ENCODE results near the gene ERC2.

The ERC2 gene

DNA sequence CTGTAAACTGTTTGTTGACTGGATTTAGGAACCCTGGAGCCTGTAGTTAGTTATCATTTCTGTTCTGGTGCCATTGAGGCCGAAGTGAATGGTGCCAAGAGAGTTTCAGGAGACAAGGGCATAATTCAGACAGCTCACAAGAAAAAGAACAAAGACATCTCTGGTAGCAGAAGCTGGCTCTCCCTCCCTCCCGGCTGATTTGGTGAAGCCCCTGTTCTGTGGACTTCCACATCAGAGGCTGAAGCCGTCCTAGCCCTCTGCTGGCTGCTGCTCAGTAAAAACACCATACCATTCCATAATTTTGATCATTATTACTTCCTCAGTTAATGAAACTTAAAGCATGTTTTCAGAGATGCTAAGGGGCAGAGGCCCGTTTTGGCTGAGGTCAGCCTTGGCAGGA is 599.9 kb downstream of the ERC2 start:
- H3K4me1 ChIP-seq (ENCODE audit: insufficient read depth, poor library complexity, severe bottlenecking): no peaks in the 10 kb centered on the region
- H3K9me3 ChIP-seq (ENCODE audit: severe bottlenecking): no peaks in the 10 kb centered on the region
- TF ChIP-seq, protein P1, sequence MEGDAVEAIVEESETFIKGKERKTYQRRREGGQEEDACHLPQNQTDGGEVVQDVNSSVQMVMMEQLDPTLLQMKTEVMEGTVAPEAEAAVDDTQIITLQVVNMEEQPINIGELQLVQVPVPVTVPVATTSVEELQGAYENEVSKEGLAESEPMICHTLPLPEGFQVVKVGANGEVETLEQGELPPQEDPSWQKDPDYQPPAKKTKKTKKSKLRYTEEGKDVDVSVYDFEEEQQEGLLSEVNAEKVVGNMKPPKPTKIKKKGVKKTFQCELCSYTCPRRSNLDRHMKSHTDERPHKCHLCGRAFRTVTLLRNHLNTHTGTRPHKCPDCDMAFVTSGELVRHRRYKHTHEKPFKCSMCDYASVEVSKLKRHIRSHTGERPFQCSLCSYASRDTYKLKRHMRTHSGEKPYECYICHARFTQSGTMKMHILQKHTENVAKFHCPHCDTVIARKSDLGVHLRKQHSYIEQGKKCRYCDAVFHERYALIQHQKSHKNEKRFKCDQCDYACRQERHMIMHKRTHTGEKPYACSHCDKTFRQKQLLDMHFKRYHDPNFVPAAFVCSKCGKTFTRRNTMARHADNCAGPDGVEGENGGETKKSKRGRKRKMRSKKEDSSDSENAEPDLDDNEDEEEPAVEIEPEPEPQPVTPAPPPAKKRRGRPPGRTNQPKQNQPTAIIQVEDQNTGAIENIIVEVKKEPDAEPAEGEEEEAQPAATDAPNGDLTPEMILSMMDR (IDR thresholded peaks at IDR 0.05; ENCODE audit: poor library complexity, severe bottlenecking): no peak
- DNase-seq (ENCODE audit: low spot score) (no peak), ATAC-seq (ENCODE audit: low read depth) (no peak)
- H3K36me3 ChIP-seq (ENCODE audit: low read depth): no peaks in the 10 kb centered on the region
- H3K27me3 ChIP-seq (ENCODE audit: insufficient read depth, poor library complexity, severe bottlenecking): no peaks in the 10 kb centered on the region
- H3K27ac ChIP-seq (ENCODE audit: poor library complexity, severe bottlenecking): no peak overlapping the region
- no peak overlapping the region for H3K4me3 ChIP-seq (ENCODE audit: severe bottlenecking)

DNA sequence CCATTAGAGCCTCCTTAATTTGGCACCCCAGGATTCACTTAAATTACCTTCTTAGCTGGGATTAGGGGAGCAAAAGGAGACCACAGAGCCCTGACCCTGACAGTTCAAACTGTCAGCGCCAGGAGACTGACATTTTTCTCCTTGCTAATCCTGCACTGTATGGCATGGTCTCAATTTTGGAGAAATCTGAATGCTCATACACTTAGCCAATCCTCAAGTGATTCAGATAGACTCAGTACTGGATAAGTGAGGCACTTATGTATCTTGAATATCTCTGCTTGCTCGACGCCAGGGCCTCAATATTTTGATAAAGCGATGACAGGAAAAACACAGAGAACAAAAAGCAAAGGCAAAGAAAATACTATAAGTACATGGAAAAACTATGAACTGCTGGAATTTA is 605.2 kb downstream of the ERC2 start:
- Histone ChIP-seq H3K27me3 (ENCODE audit: insufficient read depth, poor library complexity, severe bottlenecking) (no peaks in the 10 kb centered on the region), H3K4me3 (ENCODE audit: severe bottlenecking) (no peak overlapping the region), H3K4me1 (ENCODE audit: insufficient read depth, poor library complexity, severe bottlenecking) (no peaks in the 10 kb centered on the region), H3K36me3 (ENCODE audit: low read depth) (no peaks in the 10 kb centered on the region), H3K9me3 (ENCODE audit: severe bottlenecking) (no peaks in the 10 kb centered on the region), H3K27ac (ENCODE audit: poor library complexity, severe bottlenecking) (no peak overlapping the region)
- ATAC-seq (ENCODE audit: low read depth) (no peak), DNase-seq (ENCODE audit: low spot score) (no peak)
- TF ChIP-seq, protein P1 (IDR thresholded peaks at IDR 0.05; ENCODE audit: poor library complexity, severe bottlenecking): no peak

DNA sequence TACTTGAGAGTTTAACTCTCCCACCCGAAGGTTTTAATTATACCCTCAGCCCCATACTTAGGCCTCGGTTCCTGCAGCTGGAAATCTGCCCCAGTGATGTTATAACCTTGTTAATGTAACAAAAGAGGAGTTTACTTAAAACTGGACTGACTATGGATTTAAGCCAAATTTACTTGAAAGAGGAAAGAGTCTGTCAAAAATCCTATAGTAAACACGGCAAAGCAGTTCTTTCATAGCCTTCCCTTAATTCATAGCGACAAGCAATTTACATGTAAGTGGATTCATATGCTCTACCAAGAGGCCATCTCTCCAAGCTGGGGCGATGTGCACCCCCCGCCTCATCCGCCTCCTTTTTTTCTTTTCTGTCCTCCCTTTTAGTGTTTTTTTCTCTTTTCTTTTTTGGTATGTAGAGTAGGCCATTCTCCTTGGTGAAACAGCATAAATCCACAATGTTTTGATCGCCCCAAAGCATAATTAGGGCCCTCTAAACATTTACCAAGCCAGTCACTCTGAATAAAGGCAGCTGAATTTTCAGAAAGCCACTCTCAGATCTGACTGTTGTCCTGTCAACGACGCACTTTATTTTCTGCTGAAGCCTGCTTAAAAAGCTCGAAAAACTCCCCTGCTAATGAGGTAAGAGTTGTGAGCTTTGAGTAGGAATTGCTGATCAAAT is 608.1 kb downstream of the ERC2 start:
- no peak overlapping the region for H3K27ac ChIP-seq (ENCODE audit: poor library complexity, severe bottlenecking)
- DNase-seq (ENCODE audit: low spot score): no peak

DNA sequence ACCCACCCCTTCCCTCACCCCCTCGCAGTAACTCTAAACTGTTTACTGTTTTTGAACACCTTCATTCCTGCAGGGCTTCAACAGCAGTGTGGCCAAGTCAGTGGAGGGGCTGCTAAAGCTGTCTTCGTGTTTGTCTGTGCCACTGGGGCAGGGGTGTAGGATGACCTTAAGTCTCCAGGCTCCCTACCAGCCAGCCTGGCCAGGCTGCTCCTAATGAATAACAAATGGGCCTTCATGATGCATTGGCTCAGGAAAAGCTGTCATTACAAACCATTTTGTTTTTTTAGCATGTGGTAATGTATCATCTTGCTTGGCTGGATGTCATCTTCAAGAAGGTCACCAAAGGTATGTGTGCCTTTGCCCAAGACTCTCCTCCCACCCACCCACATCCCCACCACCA is 609.0 kb downstream of the ERC2 start:
- no peak overlapping the region for H3K27ac ChIP-seq (ENCODE audit: poor library complexity, severe bottlenecking)
- no peak overlapping the region for H3K4me3 ChIP-seq (ENCODE audit: severe bottlenecking)
- DNase-seq (ENCODE audit: low spot score) (no peak), ATAC-seq (ENCODE audit: low read depth) (no peak)
- no peaks in the 10 kb centered on the region for H3K9me3 ChIP-seq (ENCODE audit: severe bottlenecking)
- TF ChIP-seq, protein P1 (IDR thresholded peaks at IDR 0.05; ENCODE audit: poor library complexity, severe bottlenecking): no peak
- H3K36me3 ChIP-seq (ENCODE audit: low read depth): no peaks in the 10 kb centered on the region
- no peaks in the 10 kb centered on the region for H3K4me1 ChIP-seq (ENCODE audit: insufficient read depth, poor library complexity, severe bottlenecking)
- no peaks in the 10 kb centered on the region for H3K27me3 ChIP-seq (ENCODE audit: insufficient read depth, poor library complexity, severe bottlenecking)

More for the DNA sequence above, 608.1 kb downstream of the ERC2 start:
- Histone ChIP-seq H3K4me1 (ENCODE audit: insufficient read depth, poor library complexity, severe bottlenecking) (no peaks in the 10 kb centered on the region), H3K9me3 (ENCODE audit: severe bottlenecking) (no peaks in the 10 kb centered on the region), H3K27me3 (ENCODE audit: insufficient read depth, poor library complexity, severe bottlenecking) (no peaks in the 10 kb centered on the region), H3K36me3 (ENCODE audit: low read depth) (no peaks in the 10 kb centered on the region), H3K4me3 (ENCODE audit: severe bottlenecking) (no peak overlapping the region)
- TF ChIP-seq, protein P1 (IDR thresholded peaks at IDR 0.05; ENCODE audit: poor library complexity, severe bottlenecking): no peak
- ATAC-seq (ENCODE audit: low read depth): no peak

DNA sequence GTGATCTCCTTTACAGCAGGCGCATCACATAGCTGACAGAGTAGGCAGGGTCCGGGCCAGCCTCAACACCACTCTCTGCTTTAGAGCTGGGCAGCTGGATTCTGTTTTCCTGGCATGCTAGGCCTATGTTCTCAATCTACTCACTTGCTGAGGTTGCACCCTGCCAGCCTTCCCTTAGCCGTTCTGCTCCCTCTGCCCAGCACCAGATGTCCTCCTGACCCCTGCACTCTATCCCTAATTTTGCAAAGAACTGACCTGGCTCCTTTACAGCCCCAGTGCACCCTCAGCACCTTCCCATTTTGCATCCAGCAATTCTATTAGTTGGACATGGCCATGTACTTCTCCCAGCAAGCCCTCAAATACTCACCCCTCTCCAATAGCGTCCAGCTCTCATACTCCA is 609.5 kb downstream of the ERC2 start:
- no peak overlapping the region for H3K4me3 ChIP-seq (ENCODE audit: severe bottlenecking)
- TF ChIP-seq, protein P1 (IDR thresholded peaks at IDR 0.05; ENCODE audit: poor library complexity, severe bottlenecking): no peak
- no peak overlapping the region for H3K27ac ChIP-seq (ENCODE audit: poor library complexity, severe bottlenecking)
- no peak for DNase-seq (ENCODE audit: low spot score)
- no peak for ATAC-seq (ENCODE audit: low read depth)
- no peaks in the 10 kb centered on the region for H3K4me1 ChIP-seq (ENCODE audit: insufficient read depth, poor library complexity, severe bottlenecking)
- H3K36me3 ChIP-seq (ENCODE audit: low read depth): no peaks in the 10 kb centered on the region
- H3K9me3 ChIP-seq (ENCODE audit: severe bottlenecking): no peaks in the 10 kb centered on the region
- no peaks in the 10 kb centered on the region for H3K27me3 ChIP-seq (ENCODE audit: insufficient read depth, poor library complexity, severe bottlenecking)

All from RWPE2 (cell line).